ENCODE data around the gene GNA15. TPM values are rescaled to one million over a fixed set of nuclear protein-coding genes. Genes with fewer than 3 reads are reported as not detected.

GNA15 gene
- total RNA-seq, 1 experiment from 2014 or later: not detected

GRCh38 chr19:3140667-3141038 lies 4.8 kb downstream of the GNA15 start:
- TF ChIP-seq CTCF (IDR thresholded peaks at IDR 0.05; ENCODE audit: insufficient read depth in 1 of 2, low read depth in 1 of 2, low read length in 1 of 2, severe bottlenecking in 1 of 2, unreplicated experiment in 1 of 2): no peak
- no peak overlapping the region for H3K4me3 Mint-ChIP-seq (ENCODE audit: unreplicated experiment)
- no peaks in the 10 kb centered on the region for H3K36me3 ChIP-seq (ENCODE audit: control insufficient read depth, insufficient read depth, low read length)

GRCh38 chr19:3142292-3142670 lies 6.4 kb downstream of the GNA15 start:
- H3K4me3 Mint-ChIP-seq (ENCODE audit: unreplicated experiment): no peak overlapping the region
- BruUV-seq (replicated peaks): no TSS peak

More at GRCh38 chr19:3140667-3141038, 4.8 kb downstream of the GNA15 start:
- no peak overlapping the region for H3K27ac Mint-ChIP-seq (ENCODE audit: unreplicated experiment)
- H3K27me3 ChIP-seq (replicated peaks; ENCODE audit: control insufficient read depth, insufficient read depth, low read length): no peaks in the 10 kb centered on the region
- H3K9me3 ChIP-seq: no peaks in the 10 kb centered on the region
- no TSS peak for BruUV-seq (replicated peaks)
- no peak overlapping the region for H3K4me3 ChIP-seq (ENCODE audit: low read depth, low read length)
- no peaks in the 10 kb centered on the region for H3K4me1 ChIP-seq
- no peaks in the 10 kb centered on the region for H3K27me3 Mint-ChIP-seq (ENCODE audit: insufficient read depth, unreplicated experiment)
- ChIA-PET POLR2A (no interaction called here), CTCF (interaction anchor here (0.6 kb wide), 1 partner anchor 15 kb away, joined by 3 read pairs; no protein-coding TSS in a partner anchor)
- H3K36me3 Mint-ChIP-seq (ENCODE audit: insufficient read depth, unreplicated experiment): no peaks in the 10 kb centered on the region
- no peaks in the 10 kb centered on the region for H3K4me1 Mint-ChIP-seq (ENCODE audit: low read depth, unreplicated experiment)
- H3K9me3 Mint-ChIP-seq (ENCODE audit: unreplicated experiment): no peaks in the 10 kb centered on the region
- no peak for DNase-seq
- intact Hi-C loops (cut with micrococcal nuclease; ENCODE audit: unreplicated experiment): no loop called here

GRCh38 chr19:3142781-3143337 lies 7.0 kb downstream of the GNA15 start:
- POLR2A ChIA-PET: no interaction called here
- Histone ChIP-seq H3K36me3 (ENCODE audit: control insufficient read depth, insufficient read depth, low read length) (no peaks in the 10 kb centered on the region), H3K4me3 (ENCODE audit: low read depth, low read length) (no peak overlapping the region), H3K9me3 (no peaks in the 10 kb centered on the region), H3K4me1 (no peaks in the 10 kb centered on the region), H3K27me3 (replicated peaks; ENCODE audit: control insufficient read depth, insufficient read depth, low read length) (no peaks in the 10 kb centered on the region)
- DNase-seq: no peak
- H3K27ac Mint-ChIP-seq (ENCODE audit: unreplicated experiment): no peak overlapping the region
- no peaks in the 10 kb centered on the region for H3K27me3 Mint-ChIP-seq (ENCODE audit: insufficient read depth, unreplicated experiment)
- no TSS peak for BruUV-seq (replicated peaks)
- TF ChIP-seq CTCF (IDR thresholded peaks at IDR 0.05; ENCODE audit: insufficient read depth in 1 of 2, low read depth in 1 of 2, low read length in 1 of 2, severe bottlenecking in 1 of 2, unreplicated experiment in 1 of 2): no peak
- H3K36me3 Mint-ChIP-seq (ENCODE audit: insufficient read depth, unreplicated experiment): no peaks in the 10 kb centered on the region
- H3K9me3 Mint-ChIP-seq (ENCODE audit: unreplicated experiment): no peaks in the 10 kb centered on the region
- CTCF ChIA-PET: no interaction called here
- H3K4me3 Mint-ChIP-seq (ENCODE audit: unreplicated experiment): no peak overlapping the region
- intact Hi-C loops (cut with micrococcal nuclease; ENCODE audit: unreplicated experiment): no loop called here
- H3K4me1 Mint-ChIP-seq (ENCODE audit: low read depth, unreplicated experiment): no peaks in the 10 kb centered on the region

More at GRCh38 chr19:3142292-3142670, 6.4 kb downstream of the GNA15 start:
- no peaks in the 10 kb centered on the region for H3K9me3 Mint-ChIP-seq (ENCODE audit: unreplicated experiment)
- CTCF ChIA-PET: interaction anchor here (1.0 kb wide), 1 partner anchor 13 kb away, joined by 4 read pairs; no protein-coding TSS in a partner anchor
- Histone ChIP-seq H3K4me1 (no peaks in the 10 kb centered on the region), H3K9me3 (no peaks in the 10 kb centered on the region), H3K27me3 (replicated peaks; ENCODE audit: control insufficient read depth, insufficient read depth, low read length) (no peaks in the 10 kb centered on the region), H3K36me3 (ENCODE audit: control insufficient read depth, insufficient read depth, low read length) (no peaks in the 10 kb centered on the region), H3K4me3 (ENCODE audit: low read depth, low read length) (no peak overlapping the region)
- H3K4me1 Mint-ChIP-seq (ENCODE audit: low read depth, unreplicated experiment): no peaks in the 10 kb centered on the region
- no peaks in the 10 kb centered on the region for H3K27me3 Mint-ChIP-seq (ENCODE audit: insufficient read depth, unreplicated experiment)
- H3K36me3 Mint-ChIP-seq (ENCODE audit: insufficient read depth, unreplicated experiment): no peaks in the 10 kb centered on the region
- no peak for TF ChIP-seq CTCF (IDR thresholded peaks at IDR 0.05; ENCODE audit: insufficient read depth in 1 of 2, low read depth in 1 of 2, low read length in 1 of 2, severe bottlenecking in 1 of 2, unreplicated experiment in 1 of 2)
- H3K27ac Mint-ChIP-seq (ENCODE audit: unreplicated experiment): no peak overlapping the region
- intact Hi-C loops (cut with micrococcal nuclease; ENCODE audit: unreplicated experiment): no loop called here
- no peak for DNase-seq
- POLR2A ChIA-PET: no interaction called here

Data from Caco-2 (cell line).